A549 (cell line): ENCODE measurements around the gene ALDH1B1.

Experiments used
- CEBPB ChIP-seq, 2 experiments: fragments of >200 bp in 1 of 2; sonication (Bioruptor Twin) in 1 of 2; formaldehyde crosslinking in 1 of 2; IDR thresholded peaks; 2 replicates each; pipeline ENCODE4 v1.6.1; 2012 to 2016
- CTCF ChIP-seq: fragments of >200 bp; sonication (Bioruptor Twin); formaldehyde crosslinking; IDR thresholded peaks from 3 replicates; pipeline ENCODE4 v1.5.1; 2016
- EHF ChIP-seq: fragments of 250-450 bp; sonication (Bioruptor Pico); IDR thresholded peaks from 2 replicates; pipeline ENCODE4 v1.5.0; 2020; ENCODE audit warnings: mild to moderate bottlenecking
- EHMT2 ChIP-seq: fragments of 200-600 bp; sonication (generic); IDR thresholded peaks from 2 replicates; pipeline ENCODE4 v1.6.1; 2016; ENCODE audit warnings: antibody characterized with exemption, low read depth, mild to moderate bottlenecking, moderate library complexity
- EP300 ChIP-seq, 2 experiments: fragments of >200 bp; sonication (Bioruptor Twin); formaldehyde crosslinking; IDR thresholded peaks; 2 replicates in 1 of 2; 3 replicates in 1 of 2; pipeline ENCODE4 v1.6.1; 2016 to 2017
- KDM1A ChIP-seq: fragments of 200-600 bp; sonication (generic); IDR thresholded peaks from 2 replicates; pipeline ENCODE4 v1.6.1; 2016; ENCODE audit warnings: low read depth, mild to moderate bottlenecking
- MAX ChIP-seq: IDR thresholded peaks from 2 replicates; pipeline ENCODE4 v1.6.1; 2012
- POLR2A ChIP-seq: IDR thresholded peaks from 2 replicates; pipeline ENCODE4 v1.6.1; 2012; ENCODE audit warnings: mild to moderate bottlenecking, low read length
- RAD21 ChIP-seq, 2 experiments: fragments of >200 bp in 1 of 2; sonication (Bioruptor Twin) in 1 of 2; formaldehyde crosslinking in 1 of 2; IDR thresholded peaks in 1 of 2; conservative IDR thresholded peaks in 1 of 2; 2 replicates in 1 of 2; 3 replicates in 1 of 2; pipeline ENCODE4 v1.6.1; 2012 to 2018; ENCODE audit warnings: inconsistent platforms in 1 of 2
- RCOR1 ChIP-seq: fragments of 150-350 bp; IDR thresholded peaks from 2 replicates; pipeline ENCODE4 v1.6.1; 2014; ENCODE audit warnings: antibody characterized with exemption, low read length, low read depth
- SMC3 ChIP-seq: fragments of >200 bp; sonication (Bioruptor Twin); formaldehyde crosslinking; IDR thresholded peaks from 3 replicates; pipeline ENCODE4 v1.6.1; 2018; ENCODE audit warnings: inconsistent platforms

GRCh38 chr9:38443597-38443996 lies 51.1 kb downstream of the ALDH1B1 start:
- TF ChIP-seq SMC3 (no peak), CTCF (no peak), EHF (CRISPR knock-in tag) (no peak), POLR2A (no peak), EP300 (IDR thresholded peaks at IDR 0.05) (no peak), CEBPB (IDR thresholded peaks at IDR 0.05) (no peak), KDM1A (no peak), EHMT2 (no peak), RAD21 (conservative IDR thresholded peaks at IDR 0.05 in 1 of 2, IDR thresholded peaks at IDR 0.05 in 1 of 2) (no peak), RCOR1 (no peak), MAX (no peak)
